ENCODE measurements around the gene LRRC2. TPM values are rescaled to one million over a fixed set of nuclear protein-coding genes. Genes with fewer than 3 reads are reported as not detected.
"Not testable (repeated sequence)": the region's sequence is repeated elsewhere in the genome, so short reads cannot be mapped to it uniquely, and the experiment has no call there.

The LRRC2 gene
- total RNA-seq, 3 donors from 2014 or later = 1.5 to 13.8 (median 2.0) TPM

DNA sequence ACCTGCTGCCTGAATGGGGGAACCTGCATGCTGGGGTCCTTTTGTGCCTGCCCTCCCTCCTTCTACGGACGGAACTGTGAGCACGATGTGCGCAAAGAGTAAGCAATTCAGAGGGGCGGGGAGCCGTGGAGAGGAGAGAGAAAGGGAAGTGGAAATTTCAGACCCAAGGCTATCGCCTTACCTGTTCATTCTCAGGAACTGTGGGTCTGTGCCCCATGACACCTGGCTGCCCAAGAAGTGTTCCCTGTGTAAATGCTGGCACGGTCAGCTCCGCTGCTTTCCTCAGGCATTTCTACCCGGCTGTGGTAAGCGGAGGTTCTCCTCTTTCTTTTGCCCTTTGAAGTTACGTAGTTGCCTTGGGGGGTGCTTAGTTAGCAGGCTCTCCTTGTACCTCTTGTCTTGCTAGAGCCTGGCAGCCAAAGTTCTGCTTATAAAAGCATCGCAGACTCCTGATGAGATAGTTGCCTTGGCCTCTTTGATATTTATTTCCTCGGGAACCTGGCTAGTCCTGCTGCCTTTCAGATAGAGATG is 13.7 kb upstream of the LRRC2 start:
- Histone ChIP-seq H3K9me3 (no peaks in the 10 kb centered on the region), H3K4me1 (no peaks in the 10 kb centered on the region), H3K27me3 (no peaks in the 10 kb centered on the region), H3K4me3 (no peak overlapping the region), H3K27ac (no peak overlapping the region), H3K36me3 (no peaks in the 10 kb centered on the region)
- TF ChIP-seq, protein P1, sequence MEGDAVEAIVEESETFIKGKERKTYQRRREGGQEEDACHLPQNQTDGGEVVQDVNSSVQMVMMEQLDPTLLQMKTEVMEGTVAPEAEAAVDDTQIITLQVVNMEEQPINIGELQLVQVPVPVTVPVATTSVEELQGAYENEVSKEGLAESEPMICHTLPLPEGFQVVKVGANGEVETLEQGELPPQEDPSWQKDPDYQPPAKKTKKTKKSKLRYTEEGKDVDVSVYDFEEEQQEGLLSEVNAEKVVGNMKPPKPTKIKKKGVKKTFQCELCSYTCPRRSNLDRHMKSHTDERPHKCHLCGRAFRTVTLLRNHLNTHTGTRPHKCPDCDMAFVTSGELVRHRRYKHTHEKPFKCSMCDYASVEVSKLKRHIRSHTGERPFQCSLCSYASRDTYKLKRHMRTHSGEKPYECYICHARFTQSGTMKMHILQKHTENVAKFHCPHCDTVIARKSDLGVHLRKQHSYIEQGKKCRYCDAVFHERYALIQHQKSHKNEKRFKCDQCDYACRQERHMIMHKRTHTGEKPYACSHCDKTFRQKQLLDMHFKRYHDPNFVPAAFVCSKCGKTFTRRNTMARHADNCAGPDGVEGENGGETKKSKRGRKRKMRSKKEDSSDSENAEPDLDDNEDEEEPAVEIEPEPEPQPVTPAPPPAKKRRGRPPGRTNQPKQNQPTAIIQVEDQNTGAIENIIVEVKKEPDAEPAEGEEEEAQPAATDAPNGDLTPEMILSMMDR (IDR thresholded peaks at IDR 0.05) = no peak
- no peak for DNase-seq (ENCODE audit: low spot score in 2 of 2)
- intact Hi-C loops (cut with DNase I; ENCODE audit: low total_unique reads) = no loop called here

DNA sequence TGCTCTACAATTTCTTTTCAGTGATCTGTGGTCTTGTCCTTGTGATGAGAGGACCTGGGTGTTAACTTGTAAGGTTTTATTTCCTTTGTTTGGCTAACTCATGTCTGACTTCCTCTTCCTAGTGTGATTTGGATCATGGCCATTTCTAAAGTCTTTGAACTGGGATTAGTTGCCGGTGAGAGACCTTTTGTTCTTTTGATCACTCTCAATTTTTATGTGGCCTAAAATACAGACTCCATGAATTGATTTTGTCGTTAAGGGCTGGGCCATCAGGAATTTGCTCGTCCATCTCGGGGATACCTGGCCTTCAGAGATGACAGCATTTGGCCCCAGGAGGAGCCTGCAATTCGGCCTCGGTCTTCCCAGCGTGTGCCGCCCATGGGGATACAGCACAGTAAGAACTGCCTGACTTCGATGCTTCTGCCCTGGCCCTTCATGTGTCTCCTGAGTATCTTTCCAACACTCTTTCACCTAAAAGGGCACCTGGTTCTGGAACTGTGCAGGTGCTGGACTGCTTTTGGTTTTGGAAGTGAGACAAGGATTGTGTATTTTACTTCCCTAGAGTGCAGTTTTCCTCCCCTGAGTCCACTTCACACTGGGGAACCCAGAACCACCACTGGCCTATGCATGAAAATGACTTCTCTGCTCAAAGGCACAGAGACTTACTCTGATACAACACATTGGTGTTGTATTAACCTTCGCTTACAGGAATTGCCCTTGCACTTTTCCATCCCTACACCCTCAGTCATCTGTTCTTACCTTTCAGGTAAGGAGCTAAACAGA is 13.1 kb upstream of the LRRC2 start:
- Histone ChIP-seq H3K4me3 (no peak overlapping the region), H3K9me3 (no peaks in the 10 kb centered on the region), H3K36me3 (no peaks in the 10 kb centered on the region), H3K27me3 (no peaks in the 10 kb centered on the region), H3K27ac (no peak overlapping the region), H3K4me1 (no peaks in the 10 kb centered on the region)
- no peak for DNase-seq (ENCODE audit: low spot score in 2 of 2)
- TF ChIP-seq POLR2AphosphoS5 (IDR thresholded peaks at IDR 0.05) = no peak
- TF ChIP-seq, protein P1 (IDR thresholded peaks at IDR 0.05) = no peak
- TF ChIP-seq POLR2A (IDR thresholded peaks at IDR 0.05) = no peak
- intact Hi-C loops (cut with DNase I; ENCODE audit: low total_unique reads) = no loop called here

DNA sequence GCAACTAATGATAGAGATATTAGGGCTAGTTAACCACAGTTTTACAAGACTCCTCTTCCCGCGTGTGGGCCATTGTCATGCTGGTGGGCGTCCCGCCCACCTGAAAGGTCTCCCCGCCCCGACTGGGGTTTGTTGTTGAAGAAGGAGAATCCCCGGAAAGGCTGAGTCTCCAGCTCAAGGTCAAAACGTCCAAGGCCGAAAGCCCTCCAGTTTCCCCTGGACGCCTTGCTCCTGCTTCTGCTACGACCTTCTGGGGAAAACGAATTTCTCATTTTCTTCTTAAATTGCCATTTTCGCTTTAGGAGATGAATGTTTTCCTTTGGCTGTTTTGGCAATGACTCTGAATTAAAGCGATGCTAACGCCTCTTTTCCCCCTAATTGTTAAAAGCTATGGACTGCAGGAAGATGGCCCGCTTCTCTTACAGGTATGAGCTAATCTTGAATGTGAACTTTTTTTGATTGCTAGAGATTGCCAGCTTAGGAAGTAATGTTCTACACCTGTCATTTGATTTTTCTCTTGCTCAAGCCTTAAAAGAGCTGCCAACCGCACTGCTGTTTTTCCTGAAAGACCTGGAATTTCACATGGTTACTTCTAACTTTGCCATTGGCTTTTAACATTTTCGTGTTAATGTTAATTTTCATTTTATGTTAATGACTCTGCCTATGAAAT is 11.6 kb upstream of the LRRC2 start:
- H3K9me3 ChIP-seq; H3K27ac ChIP-seq; intact Hi-C loops (cut with DNase I; ENCODE audit: low total_unique reads); DNase-seq (ENCODE audit: low spot score in 2 of 2); H3K4me1 ChIP-seq; H3K4me3 ChIP-seq; H3K36me3 ChIP-seq; H3K27me3 ChIP-seq: not testable (repeated sequence)

DNA sequence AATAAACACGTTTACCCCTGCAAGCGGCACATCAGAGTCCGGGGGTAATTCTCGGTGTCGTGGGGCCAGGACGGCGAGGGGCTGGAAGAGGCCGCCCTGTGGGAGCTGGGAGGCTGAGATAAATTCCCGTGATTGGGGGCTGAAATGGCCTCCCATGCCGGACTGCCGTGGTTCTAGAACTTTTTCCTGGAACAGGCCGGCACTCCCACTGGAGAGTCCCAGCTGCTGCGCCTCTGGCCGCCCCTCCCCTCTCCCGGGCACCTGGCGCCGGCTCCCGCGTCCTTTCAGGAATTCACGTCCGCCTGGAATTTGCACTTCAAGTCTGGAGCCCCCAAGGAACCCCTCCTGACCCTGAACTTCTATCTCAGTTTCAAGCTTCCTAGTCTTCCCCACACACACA is 10.8 kb upstream of the LRRC2 start:
- H3K9me3 ChIP-seq = no peaks in the 10 kb centered on the region
- intact Hi-C loops (cut with DNase I; ENCODE audit: low total_unique reads) = no loop called here
- TF ChIP-seq, protein P1 (IDR thresholded peaks at IDR 0.05) = no peak
- no peak for TF ChIP-seq POLR2AphosphoS5 (IDR thresholded peaks at IDR 0.05)
- TF ChIP-seq POLR2A (IDR thresholded peaks at IDR 0.05) = no peak
- no peaks in the 10 kb centered on the region for H3K4me1 ChIP-seq
- H3K27me3 ChIP-seq = no peaks in the 10 kb centered on the region
- no peak for DNase-seq (ENCODE audit: low spot score in 2 of 2)
- H3K36me3 ChIP-seq = no peaks in the 10 kb centered on the region
- H3K27ac ChIP-seq = no peak overlapping the region
- no peak overlapping the region for H3K4me3 ChIP-seq

DNA sequence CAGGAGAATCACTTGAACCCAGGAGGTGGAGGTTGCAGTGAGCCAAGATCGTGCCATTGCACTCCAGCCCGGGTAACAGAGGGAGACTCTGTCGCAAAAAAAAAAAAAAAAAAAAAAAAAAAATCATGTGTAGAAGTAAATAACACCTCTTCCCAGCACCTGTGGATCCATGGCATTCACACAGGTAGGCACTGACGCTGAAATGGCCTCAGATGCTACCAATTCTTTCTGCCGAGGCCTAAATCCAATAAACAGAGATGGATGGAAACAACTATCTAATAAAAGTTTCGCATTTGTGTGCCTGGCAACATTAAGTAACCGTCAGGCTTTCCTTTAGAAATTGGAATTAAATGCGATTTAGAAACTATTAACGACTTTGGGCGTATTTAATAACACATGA is 10.3 kb upstream of the LRRC2 start:
- H3K36me3 ChIP-seq = no peaks in the 10 kb centered on the region
- H3K4me1 ChIP-seq = no peaks in the 10 kb centered on the region
- H3K4me3 ChIP-seq = no peak overlapping the region
- H3K27ac ChIP-seq = no peak overlapping the region
- TF ChIP-seq POLR2A (IDR thresholded peaks at IDR 0.05) (no peak), POLR2AphosphoS5 (IDR thresholded peaks at IDR 0.05) (no peak)
- TF ChIP-seq, protein P1 (IDR thresholded peaks at IDR 0.05) = no peak
- no peak for DNase-seq (ENCODE audit: low spot score in 2 of 2)
- intact Hi-C loops (cut with DNase I; ENCODE audit: low total_unique reads) = no loop called here
- no peaks in the 10 kb centered on the region for H3K9me3 ChIP-seq
- no peaks in the 10 kb centered on the region for H3K27me3 ChIP-seq

Data from breast epithelium (tissue), 4 donors.